Upper lobe of left lung (tissue), 4 donors: ENCODE results near the gene XIST.

Experiments
- POLR2A ChIP-seq, 4 donors: fragments of 450-650 bp; IDR thresholded peaks; one replicate each; pipeline ENCODE4 v1.5.1; 2016 to 2017; ENCODE audit warnings: antibody characterized with exemption in 4 of 4, mild to moderate bottlenecking in 2 of 4
- TF ChIP-seq, protein P1 (sequence below), 6 experiments: fragments of 450-650 bp in 4 of 6; fragments of 200-600 bp in 2 of 6; sonication (generic) in 2 of 6; IDR thresholded peaks; one replicate each; pipeline ENCODE4 v1.5.1; 2016 to 2019; ENCODE audit warnings: antibody characterized with exemption in 6 of 6

DNA sequence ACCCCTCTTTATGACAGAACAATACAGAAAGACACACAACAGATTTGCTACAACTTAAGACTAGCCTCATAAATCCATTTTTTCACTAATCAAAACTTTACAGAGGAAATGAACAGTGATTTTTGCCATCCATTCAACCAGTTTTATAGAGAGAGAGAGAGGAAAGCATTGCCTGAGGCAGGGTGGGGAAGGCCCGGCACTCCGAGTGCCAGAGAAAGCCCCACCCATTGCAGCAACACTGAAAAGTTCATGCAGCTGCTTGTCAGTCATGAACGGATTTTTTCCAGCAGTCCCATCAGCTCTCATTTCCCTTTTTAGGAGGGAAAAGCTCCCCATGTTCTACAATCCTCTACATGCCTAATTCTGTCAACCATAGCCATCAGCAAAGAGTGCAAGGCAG, 52.6 kb downstream of the XIST start:
- TF ChIP-seq, protein P1, sequence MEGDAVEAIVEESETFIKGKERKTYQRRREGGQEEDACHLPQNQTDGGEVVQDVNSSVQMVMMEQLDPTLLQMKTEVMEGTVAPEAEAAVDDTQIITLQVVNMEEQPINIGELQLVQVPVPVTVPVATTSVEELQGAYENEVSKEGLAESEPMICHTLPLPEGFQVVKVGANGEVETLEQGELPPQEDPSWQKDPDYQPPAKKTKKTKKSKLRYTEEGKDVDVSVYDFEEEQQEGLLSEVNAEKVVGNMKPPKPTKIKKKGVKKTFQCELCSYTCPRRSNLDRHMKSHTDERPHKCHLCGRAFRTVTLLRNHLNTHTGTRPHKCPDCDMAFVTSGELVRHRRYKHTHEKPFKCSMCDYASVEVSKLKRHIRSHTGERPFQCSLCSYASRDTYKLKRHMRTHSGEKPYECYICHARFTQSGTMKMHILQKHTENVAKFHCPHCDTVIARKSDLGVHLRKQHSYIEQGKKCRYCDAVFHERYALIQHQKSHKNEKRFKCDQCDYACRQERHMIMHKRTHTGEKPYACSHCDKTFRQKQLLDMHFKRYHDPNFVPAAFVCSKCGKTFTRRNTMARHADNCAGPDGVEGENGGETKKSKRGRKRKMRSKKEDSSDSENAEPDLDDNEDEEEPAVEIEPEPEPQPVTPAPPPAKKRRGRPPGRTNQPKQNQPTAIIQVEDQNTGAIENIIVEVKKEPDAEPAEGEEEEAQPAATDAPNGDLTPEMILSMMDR (IDR thresholded peaks at IDR 0.05): no peak
- no peak for TF ChIP-seq POLR2A (IDR thresholded peaks at IDR 0.05)
